Measurements from ENCODE around the gene COLEC12. TPM values are rescaled to one million over a fixed set of nuclear protein-coding genes. Genes with fewer than 3 reads are reported as not detected.

Gene COLEC12
- total RNA-seq, 1 experiment from 2014 or later = 0.03 TPM

- TF ChIP-seq SIN3A (IDR thresholded peaks at IDR 0.05; ENCODE audit: borderline replicate concordance, insufficient read depth, low read depth, low read length) (no peak), TCF7L2 (IDR thresholded peaks at IDR 0.05; ENCODE audit: low read depth, low read length) (no peak), POLR2AphosphoS5 (IDR thresholded peaks at IDR 0.05; ENCODE audit: low read depth, low read length) (no peak)
- H3K4me3 ChIP-seq (ENCODE audit: low read depth in 2 of 2, low read length in 2 of 2) = no peak overlapping the region
- no peaks in the 10 kb centered on the region for H3K36me3 ChIP-seq (ENCODE audit: control insufficient read depth, insufficient read depth, low read length)
- ATAC-seq (no peak), DNase-seq (ENCODE audit: low read depth, low spot score) (no peak)
- in situ Hi-C loops (cut with HindIII; ENCODE audit: low pct_unique_long_range_greater_than_20kb, low sequenced_read_pairs) = no loop called here
- H3K4me1 ChIP-seq (ENCODE audit: control insufficient read depth, insufficient read depth, low read length) = no peaks in the 10 kb centered on the region
- no peaks in the 10 kb centered on the region for H3K9me3 ChIP-seq (ENCODE audit: control insufficient read depth, insufficient read depth, low read depth, low read length)
- no peak overlapping the region for H3K27ac ChIP-seq (ENCODE audit: low read length)
- ChIA-PET CTCF (no interaction called here), POLR2A (no interaction called here)
- BruUV-seq (replicated peaks) = no TSS peak
- H3K27me3 ChIP-seq (ENCODE audit: control insufficient read depth, insufficient read depth, low read length) = peaks cover 4% of the 10 kb centered on the region
- intact Hi-C loops (cut with micrococcal nuclease; ENCODE audit: unreplicated experiment) = no loop called here
Measured at GRCh38 chr18:393574-393957, 106.9 kb downstream of the COLEC12 start.

- Histone ChIP-seq H3K36me3 (ENCODE audit: control insufficient read depth, insufficient read depth, low read length) (no peaks in the 10 kb centered on the region), H3K4me3 (ENCODE audit: low read depth in 2 of 2, low read length in 2 of 2) (no peak overlapping the region), H3K4me1 (ENCODE audit: control insufficient read depth, insufficient read depth, low read length) (no peaks in the 10 kb centered on the region), H3K27me3 (ENCODE audit: control insufficient read depth, insufficient read depth, low read length) (peaks cover 4% of the 10 kb centered on the region), H3K27ac (ENCODE audit: low read length) (no peak overlapping the region), H3K9me3 (ENCODE audit: control insufficient read depth, insufficient read depth, low read depth, low read length) (no peaks in the 10 kb centered on the region)
- intact Hi-C loops (cut with micrococcal nuclease; ENCODE audit: unreplicated experiment) (no loop called here), in situ Hi-C loops (cut with HindIII; ENCODE audit: low pct_unique_long_range_greater_than_20kb, low sequenced_read_pairs) (no loop called here)
- DNase-seq (ENCODE audit: low read depth, low spot score) (no peak), ATAC-seq (no peak)
- no peak for TF ChIP-seq SIN3A (IDR thresholded peaks at IDR 0.05; ENCODE audit: borderline replicate concordance, insufficient read depth, low read depth, low read length)
- no peak for TF ChIP-seq CTCF (IDR thresholded peaks at IDR 0.05)
- no peak for TF ChIP-seq REST (IDR thresholded peaks at IDR 0.05; ENCODE audit: insufficient read depth in 1 of 2, low read depth in 2 of 2, low read length in 1 of 2)
- TF ChIP-seq POLR2AphosphoS5 (IDR thresholded peaks at IDR 0.05; ENCODE audit: low read depth, low read length) = no peak
- TF ChIP-seq TCF7L2 (IDR thresholded peaks at IDR 0.05; ENCODE audit: low read depth, low read length) = no peak
- POLR2A ChIA-PET = no interaction called here
- BruUV-seq (replicated peaks) = no TSS peak
- CTCF ChIA-PET = no interaction called here
Measured at GRCh38 chr18:392928-393573, 107.5 kb downstream of the COLEC12 start.

- no peaks in the 10 kb centered on the region for H3K9me3 ChIP-seq (ENCODE audit: control insufficient read depth, insufficient read depth, low read depth, low read length)
- H3K27ac ChIP-seq (ENCODE audit: low read length) = no peak overlapping the region
- no peaks in the 10 kb centered on the region for H3K36me3 ChIP-seq (ENCODE audit: control insufficient read depth, insufficient read depth, low read length)
- intact Hi-C loops (cut with micrococcal nuclease; ENCODE audit: unreplicated experiment) (no loop called here), in situ Hi-C loops (cut with HindIII; ENCODE audit: low pct_unique_long_range_greater_than_20kb, low sequenced_read_pairs) (no loop called here)
- CTCF ChIA-PET = no interaction called here
- no peak for TF ChIP-seq POLR2AphosphoS5 (IDR thresholded peaks at IDR 0.05; ENCODE audit: low read depth, low read length)
- TF ChIP-seq SIN3A (IDR thresholded peaks at IDR 0.05; ENCODE audit: borderline replicate concordance, insufficient read depth, low read depth, low read length) = no peak
- no peak for TF ChIP-seq REST (IDR thresholded peaks at IDR 0.05; ENCODE audit: insufficient read depth in 1 of 2, low read depth in 2 of 2, low read length in 1 of 2)
- no peak for TF ChIP-seq CTCF (IDR thresholded peaks at IDR 0.05)
- TF ChIP-seq TCF7L2 (IDR thresholded peaks at IDR 0.05; ENCODE audit: low read depth, low read length) = no peak
- H3K4me1 ChIP-seq (ENCODE audit: control insufficient read depth, insufficient read depth, low read length) = no peaks in the 10 kb centered on the region
- POLR2A ChIA-PET = no interaction called here
- H3K4me3 ChIP-seq (ENCODE audit: low read depth in 2 of 2, low read length in 2 of 2) = no peak overlapping the region
- no TSS peak for BruUV-seq (replicated peaks)
- ATAC-seq (no peak), DNase-seq (ENCODE audit: low read depth, low spot score) (no peak)
- H3K27me3 ChIP-seq (ENCODE audit: control insufficient read depth, insufficient read depth, low read length) = peaks cover 4% of the 10 kb centered on the region; the same call in 1 of the 2 replicates
Measured at GRCh38 chr18:390741-391478, 109.6 kb downstream of the COLEC12 start.

All from Panc1 (cell line).